Trophoblast cell (in vitro differentiated cells and primary cell): ENCODE measurements around the gene LMF1.

Source experiments
- DNase-seq, 2 donors: peaks; one replicate each; pipeline ENCODE4 v3.0.0-alpha.2; 2016
- H2AFZ ChIP-seq: 2 replicates; pipeline ENCODE4 v1.6.1; 2013; ENCODE audit warnings: low read length, moderate library complexity, mild to moderate bottlenecking; ENCODE audit not compliant: insufficient read depth, poor library complexity
- H2AK5ac ChIP-seq: 2 replicates; pipeline ENCODE4 v1.6.1; 2013; ENCODE audit warnings: mild to moderate bottlenecking, low read length
- H2BK120ac ChIP-seq: 2 replicates; pipeline ENCODE4 v1.6.1; 2013; ENCODE audit warnings: low read length, mild to moderate bottlenecking, moderate library complexity; ENCODE audit not compliant: insufficient read depth, poor library complexity
- H2BK12ac ChIP-seq: 2 replicates; pipeline ENCODE4 v1.6.1; 2013; ENCODE audit warnings: mild to moderate bottlenecking, low read length, moderate library complexity
- H2BK5ac ChIP-seq: 2 replicates; pipeline ENCODE4 v1.6.1; 2013; ENCODE audit warnings: low read length, low read depth, moderate library complexity, mild to moderate bottlenecking; ENCODE audit not compliant: poor library complexity
- H3K14ac ChIP-seq: 2 replicates; pipeline ENCODE4 v1.6.1; 2013; ENCODE audit warnings: mild to moderate bottlenecking, low read length
- H3K18ac ChIP-seq: 2 replicates; pipeline ENCODE4 v1.6.1; 2013; ENCODE audit warnings: mild to moderate bottlenecking, low read length
- H3K23ac ChIP-seq: 2 replicates; pipeline ENCODE4 v1.6.1; 2013; ENCODE audit warnings: low read length
- H3K27ac ChIP-seq: 2 replicates; pipeline ENCODE4 v1.5.1; 2013; ENCODE audit warnings: low read depth, mild to moderate bottlenecking, inconsistent platforms, low read length, moderate library complexity
- H3K27me3 ChIP-seq: 2 replicates; pipeline ENCODE4 v1.6.1; 2013; ENCODE audit warnings: inconsistent platforms, mild to moderate bottlenecking, low read length, moderate library complexity; ENCODE audit not compliant: insufficient read depth
- H3K36me3 ChIP-seq, 2 experiments: 1 replicate in 1 of 2; 2 replicates in 1 of 2; pipeline ENCODE4 v1.6.1; 2013; ENCODE audit warnings: low read length in 2 of 2, mild to moderate bottlenecking in 2 of 2, moderate library complexity in 1 of 2; ENCODE audit not compliant: insufficient read depth in 2 of 2, control insufficient read depth in 1 of 2
- H3K4ac ChIP-seq: 2 replicates; pipeline ENCODE4 v1.6.1; 2013; ENCODE audit warnings: low read depth, mild to moderate bottlenecking, low read length, moderate library complexity
- H3K4me1 ChIP-seq, 2 experiments: 1 replicate in 1 of 2; 2 replicates in 1 of 2; pipeline ENCODE4 v1.6.1; 2013; ENCODE audit warnings: low read length in 2 of 2, mild to moderate bottlenecking in 2 of 2, moderate library complexity in 1 of 2; ENCODE audit not compliant: insufficient read depth in 2 of 2, control insufficient read depth in 1 of 2
- H3K4me2 ChIP-seq: 2 replicates; pipeline ENCODE4 v1.6.1; 2013; ENCODE audit warnings: inconsistent platforms, mild to moderate bottlenecking, low read length, moderate library complexity
- H3K4me3 ChIP-seq: 2 replicates; pipeline ENCODE4 v1.5.1; 2013; ENCODE audit warnings: mild to moderate bottlenecking, low read depth, low read length, inconsistent platforms
- H3K79me1 ChIP-seq: one replicate; pipeline ENCODE4 v1.6.1; 2013; ENCODE audit warnings: low read length
- H3K79me2 ChIP-seq: 2 replicates; pipeline ENCODE4 v1.6.1; 2013; ENCODE audit warnings: low read length, mild to moderate bottlenecking; ENCODE audit not compliant: control insufficient read depth, insufficient read depth, poor library complexity
- H3K9ac ChIP-seq: 2 replicates; pipeline ENCODE4 v1.6.1; 2013; ENCODE audit warnings: mild to moderate bottlenecking, low read length
- H3K9me3 ChIP-seq: 2 replicates; pipeline ENCODE4 v1.6.1; 2013; ENCODE audit warnings: low read depth, mild to moderate bottlenecking, control low read depth, inconsistent platforms, low read length; ENCODE audit not compliant: insufficient read depth
- H4K12ac ChIP-seq: 2 replicates; pipeline ENCODE4 v1.6.1; 2013; ENCODE audit warnings: low read depth, mild to moderate bottlenecking, low read length, moderate library complexity
- H4K8ac ChIP-seq: 2 replicates; pipeline ENCODE4 v1.6.1; 2013; ENCODE audit warnings: low read depth, mild to moderate bottlenecking, low read length, moderate library complexity
- H4K91ac ChIP-seq: one replicate; pipeline ENCODE4 v1.6.1; 2013; ENCODE audit warnings: low read depth, mild to moderate bottlenecking, low read length, moderate library complexity
- WGBS: extraction: QIAGEN DNeasy Blood & Tissue Kit; methylation state at CpG from one replicate; pipeline ENCODE4 v1.1.7; 2013; ENCODE audit warnings: missing lambda C conversion rate; ENCODE audit not compliant: insufficient read length, insufficient coverage; ENCODE audit errors: extremely low coverage; 5-methylcytosine and 5-hydroxymethylcytosine counted together

Gene LMF1

DNA sequence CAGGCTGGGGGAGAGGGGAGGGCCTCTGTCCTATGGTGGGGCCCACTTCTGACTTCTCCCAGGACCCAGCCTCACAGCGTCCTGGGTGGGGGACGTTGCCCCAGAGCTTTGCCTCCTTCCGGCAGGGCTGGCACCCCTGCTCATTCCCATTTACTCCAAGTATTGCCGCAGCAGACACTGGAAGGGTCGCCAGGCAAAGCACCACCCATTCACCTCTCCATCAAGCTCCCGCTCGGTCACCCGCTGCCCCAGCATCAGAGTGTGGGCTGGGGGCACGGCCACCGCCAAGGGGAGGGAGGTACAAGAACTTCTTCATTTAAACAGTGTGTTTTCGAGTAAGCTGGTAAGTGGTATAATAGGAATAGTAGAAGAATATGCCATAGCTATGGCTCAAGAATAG is 117.5 kb downstream of the LMF1 start:
- no peaks in the 10 kb centered on the region for H3K79me2 ChIP-seq
- WGBS, result no CpG with 5 or more reads among the region's 11 CpGs
- H4K12ac ChIP-seq, result no peak overlapping the region
- H3K23ac ChIP-seq, result no peak overlapping the region
- peaks cover 80% of the 10 kb centered on the region for H3K9me3 ChIP-seq
- no peak overlapping the region for H4K91ac ChIP-seq
- no peaks in the 10 kb centered on the region for H3K79me1 ChIP-seq
- no peak overlapping the region for H2AFZ ChIP-seq
- H2BK12ac ChIP-seq, result no peak overlapping the region
- no peaks in the 10 kb centered on the region for H3K36me3 ChIP-seq
- H2BK5ac ChIP-seq, result no peak overlapping the region
- H3K18ac ChIP-seq, result no peak overlapping the region
- no peak overlapping the region for H3K4ac ChIP-seq
- H3K4me3 ChIP-seq, result no peak overlapping the region
- no peak overlapping the region for H3K9ac ChIP-seq
- H2BK120ac ChIP-seq, result no peak overlapping the region
- no peak for DNase-seq
- no peak overlapping the region for H4K8ac ChIP-seq
- no peaks in the 10 kb centered on the region for H3K4me1 ChIP-seq
- H3K27ac ChIP-seq, result no peak overlapping the region
- no peak overlapping the region for H2AK5ac ChIP-seq
- H3K4me2 ChIP-seq, result no peak overlapping the region
- H3K14ac ChIP-seq, result no peak overlapping the region
- H3K27me3 ChIP-seq, result no peaks in the 10 kb centered on the region

DNA sequence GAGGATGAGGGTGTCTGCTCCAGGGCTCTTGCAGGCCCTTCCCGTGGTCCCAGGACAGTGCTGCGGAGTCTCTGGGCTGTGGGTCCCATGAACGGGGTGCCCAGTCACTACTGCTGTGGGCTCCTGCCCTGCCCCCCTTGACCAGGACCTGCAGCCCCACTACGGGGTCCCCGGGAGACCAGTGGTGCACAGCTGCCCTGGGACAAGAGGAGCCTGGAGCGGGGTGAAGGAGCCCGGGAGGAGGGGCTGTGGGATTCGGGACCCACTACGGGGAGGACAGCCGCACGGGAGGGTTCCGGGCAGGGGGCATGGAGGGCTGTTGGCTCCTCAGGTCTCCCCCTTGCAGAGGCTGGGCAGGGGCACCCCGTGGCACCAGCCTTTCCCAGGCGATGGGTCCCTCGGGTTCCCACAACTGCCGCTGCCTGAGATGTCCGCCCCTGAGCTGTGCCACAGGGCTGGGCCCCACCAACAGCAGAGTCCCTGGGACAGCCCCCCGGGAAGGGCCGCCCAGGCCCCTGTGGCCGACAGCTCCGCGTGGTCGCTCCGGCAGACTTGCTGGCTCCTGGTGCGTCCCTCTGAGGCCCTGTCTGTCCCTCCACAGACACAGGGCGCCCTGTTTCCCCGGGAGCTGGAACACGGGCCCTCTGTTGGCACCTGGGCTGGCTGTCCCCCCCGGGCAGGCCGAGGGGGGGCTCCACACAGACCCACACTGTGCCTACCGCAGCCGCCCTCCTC is 118.2 kb downstream of the LMF1 start:
- Histone ChIP-seq H2AFZ (no peak overlapping the region), H3K4me3 (peak overlapping the region; percentile 39), H3K27ac (no peak overlapping the region), H3K36me3 (no peaks in the 10 kb centered on the region), H3K9me3 (peaks cover 85% of the 10 kb centered on the region), H2BK12ac (no peak overlapping the region), H3K79me2 (no peaks in the 10 kb centered on the region), H2AK5ac (no peak overlapping the region), H3K4me2 (no peak overlapping the region), H3K4me1 (no peaks in the 10 kb centered on the region), H3K23ac (no peak overlapping the region), H3K14ac (no peak overlapping the region), H3K27me3 (no peaks in the 10 kb centered on the region), H4K91ac (no peak overlapping the region), H3K18ac (no peak overlapping the region), H4K8ac (no peak overlapping the region), H3K4ac (no peak overlapping the region), H4K12ac (no peak overlapping the region), H2BK120ac (no peak overlapping the region), H2BK5ac (no peak overlapping the region), H3K9ac (no peak overlapping the region), H3K79me1 (no peaks in the 10 kb centered on the region)
- WGBS, result no CpG with 5 or more reads among the region's 32 CpGs
- no peak for DNase-seq

DNA sequence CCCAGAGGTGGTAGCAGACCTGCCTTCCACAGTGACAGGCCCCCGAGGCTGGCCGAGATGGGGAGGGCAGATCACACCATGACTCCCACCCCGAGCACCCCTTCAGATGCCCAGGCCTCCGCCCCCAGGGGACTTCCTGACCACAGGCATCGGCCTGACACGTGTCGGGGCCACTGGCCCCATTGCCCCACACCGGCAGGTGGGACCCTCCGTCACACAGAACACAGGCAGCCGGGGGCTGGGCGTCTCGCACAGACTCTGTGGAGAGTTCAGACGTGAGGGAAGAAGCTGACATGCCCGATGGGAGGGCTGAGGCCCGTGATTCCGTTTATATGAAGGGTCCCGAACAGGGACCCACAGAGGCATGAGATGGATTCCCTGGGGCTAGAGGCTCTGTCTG is 118.9 kb downstream of the LMF1 start:
- no peak for DNase-seq
- Histone ChIP-seq H3K18ac (no peak overlapping the region), H2BK12ac (no peak overlapping the region), H3K79me1 (no peaks in the 10 kb centered on the region), H3K36me3 (no peaks in the 10 kb centered on the region), H4K91ac (no peak overlapping the region), H2AFZ (no peak overlapping the region), H3K27me3 (no peaks in the 10 kb centered on the region), H4K8ac (no peak overlapping the region), H3K79me2 (no peaks in the 10 kb centered on the region), H2BK120ac (no peak overlapping the region), H3K23ac (no peak overlapping the region), H3K27ac (no peak overlapping the region), H3K4me1 (no peaks in the 10 kb centered on the region), H3K4ac (no peak overlapping the region), H3K4me3 (peak overlapping the region; percentile 39), H3K14ac (no peak overlapping the region), H3K9me3 (peaks cover 88% of the 10 kb centered on the region), H3K4me2 (no peak overlapping the region), H2AK5ac (no peak overlapping the region), H4K12ac (no peak overlapping the region), H2BK5ac (no peak overlapping the region), H3K9ac (no peak overlapping the region)
- WGBS, result no CpG with 5 or more reads among the region's 17 CpGs

DNA sequence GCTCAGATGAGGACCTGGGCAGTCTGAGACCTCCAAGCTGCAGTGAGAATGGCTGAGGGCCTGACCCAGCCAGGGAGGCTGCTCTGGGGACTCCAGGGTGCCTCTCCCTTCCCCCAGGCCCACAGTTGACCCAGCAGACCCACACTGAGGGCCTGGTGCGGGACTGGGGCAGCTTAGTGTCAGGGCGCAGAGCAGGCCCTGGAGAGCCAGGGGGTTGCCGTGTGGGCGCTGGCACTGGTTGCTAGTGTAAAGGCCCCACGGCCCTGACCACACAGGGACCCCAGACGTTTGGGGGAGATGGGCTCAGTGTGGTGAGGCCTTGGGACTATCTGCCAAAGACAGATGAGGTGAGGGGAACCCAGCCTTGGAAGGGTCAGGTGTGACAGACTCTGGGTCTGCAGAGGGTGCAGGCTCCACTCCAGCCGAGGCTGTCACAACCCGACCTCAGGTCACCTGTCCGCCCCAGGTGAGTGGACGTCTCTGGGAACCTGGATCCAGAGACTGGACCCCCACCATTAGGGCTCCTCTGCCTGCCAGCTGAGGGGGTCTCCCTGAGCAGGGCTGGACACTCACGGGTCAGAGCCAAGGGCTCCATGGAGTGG is 119.5 kb downstream of the LMF1 start:
- Histone ChIP-seq H3K23ac (no peak overlapping the region), H3K79me1 (no peaks in the 10 kb centered on the region), H3K4me3 (no peak overlapping the region), H3K4me2 (no peak overlapping the region), H3K18ac (no peak overlapping the region), H2AK5ac (no peak overlapping the region), H2AFZ (no peak overlapping the region), H4K12ac (no peak overlapping the region), H3K9me3 (peaks cover 84% of the 10 kb centered on the region), H4K91ac (no peak overlapping the region), H3K9ac (no peak overlapping the region), H3K27ac (no peak overlapping the region), H4K8ac (no peak overlapping the region), H3K79me2 (no peaks in the 10 kb centered on the region), H2BK120ac (no peak overlapping the region), H2BK5ac (no peak overlapping the region), H2BK12ac (no peak overlapping the region), H3K14ac (no peak overlapping the region), H3K27me3 (no peaks in the 10 kb centered on the region), H3K4ac (no peak overlapping the region), H3K4me1 (no peaks in the 10 kb centered on the region), H3K36me3 (no peaks in the 10 kb centered on the region)
- no peak for DNase-seq
- no CpG with 5 or more reads among the region's 11 CpGs for WGBS
